Retinal pigment epithelial cell (primary cell): Measurements from ENCODE around the gene IRAK1BP1.
"Not testable (repeated sequence)": the region's sequence is repeated elsewhere in the genome, so short reads cannot be mapped to it uniquely, and the experiment has no call there.

Experiments
- DNase-seq: peaks from one replicate; pipeline ENCODE4 v3.0.0-alpha.2; 2010; ENCODE audit warnings: low read depth
- H3K4me3 ChIP-seq: 2 replicates; pipeline ENCODE4 v1.5.1; 2011; ENCODE audit warnings: mild to moderate bottlenecking, low read length, control low read depth, moderate library complexity
- CTCF ChIP-seq: conservative IDR thresholded peaks from 2 replicates; pipeline ENCODE4 v1.5.1; 2011; ENCODE audit warnings: low read depth, low read length, control low read depth, inconsistent platforms

Gene IRAK1BP1

GRCh38 chr6:78851156-78851555 is 16.2 kb upstream of the IRAK1BP1 start:
- no peak overlapping the region for H3K4me3 ChIP-seq
- no peak for TF ChIP-seq CTCF

GRCh38 chr6:78854546-78854945 is 12.8 kb upstream of the IRAK1BP1 start:
- no peak for TF ChIP-seq CTCF
- no peak for DNase-seq
- H3K4me3 ChIP-seq: no peak overlapping the region

More at GRCh38 chr6:78851156-78851555, 16.2 kb upstream of the IRAK1BP1 start:
- no peak for DNase-seq

DNA sequence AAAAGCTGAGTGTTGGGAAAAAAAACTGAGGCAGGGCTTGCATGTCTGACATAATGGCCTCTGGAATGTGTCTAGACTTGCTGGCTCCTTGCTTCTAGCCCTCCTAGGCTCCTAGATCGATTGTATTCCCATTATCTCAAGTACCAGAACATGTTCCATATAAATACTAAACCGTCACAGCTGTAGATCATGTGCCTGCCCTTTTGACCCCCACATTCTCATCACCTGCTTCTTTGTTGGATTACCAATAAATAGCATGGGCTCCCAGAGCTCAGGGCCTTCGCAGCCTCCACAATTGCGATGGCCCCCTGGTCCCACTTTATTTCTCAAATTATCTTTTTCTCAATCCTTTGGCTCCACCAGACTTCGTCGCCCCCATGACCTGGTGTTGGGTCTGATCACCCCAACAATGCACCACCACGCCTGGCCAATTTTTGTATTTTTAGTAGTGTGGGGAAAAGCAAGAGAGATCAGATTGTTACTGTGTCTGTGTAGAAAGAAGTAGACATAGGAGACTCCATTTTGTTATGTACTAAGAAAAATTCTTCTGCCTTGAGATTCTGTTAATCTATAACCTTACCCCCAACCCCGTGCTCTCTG is 8.9 kb upstream of the IRAK1BP1 start:
- not testable (repeated sequence) for DNase-seq

DNA sequence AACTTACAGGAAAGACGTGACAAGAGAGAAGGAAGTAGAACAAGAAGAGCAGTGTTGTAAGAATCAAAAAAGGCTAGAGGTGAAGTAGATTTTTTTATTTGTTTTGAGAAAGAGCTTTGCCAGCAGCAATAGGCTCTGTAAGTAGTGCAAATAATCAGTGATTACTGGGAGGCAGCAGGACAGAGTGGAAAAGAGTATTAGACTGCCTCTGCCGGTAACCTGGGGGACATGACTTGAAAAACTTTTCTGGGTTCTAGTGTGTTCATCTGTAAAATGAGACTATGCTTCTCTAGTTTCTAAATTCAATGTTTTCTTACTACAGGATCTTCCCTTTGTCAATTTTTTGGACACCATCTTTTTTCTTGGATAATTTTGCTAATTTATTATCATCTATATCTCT is 5.8 kb upstream of the IRAK1BP1 start:
- H3K4me3 ChIP-seq: no peak overlapping the region
- peak; percentile 44 for TF ChIP-seq CTCF
- DNase-seq: no peak

More for the DNA sequence above, 8.9 kb upstream of the IRAK1BP1 start:
- not testable (repeated sequence) for H3K4me3 ChIP-seq

DNA sequence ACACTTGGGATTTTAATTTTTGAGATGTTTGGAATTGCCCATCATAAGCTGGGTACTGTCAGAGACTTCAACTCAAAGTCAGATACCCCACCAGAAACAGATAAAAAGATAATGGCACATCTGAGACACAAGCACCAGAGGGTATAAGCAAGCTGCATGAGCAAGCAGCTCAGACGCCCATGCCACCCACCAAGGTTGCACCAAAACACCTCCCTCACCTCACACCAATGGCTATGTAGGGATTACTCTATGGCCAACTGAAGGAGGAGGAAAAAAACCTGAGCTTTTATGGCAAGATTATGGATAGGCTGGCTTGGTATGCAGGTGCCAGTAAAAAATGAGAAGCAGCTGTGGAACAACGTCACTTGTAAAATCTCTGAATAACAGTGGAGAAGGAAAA is 3.8 kb upstream of the IRAK1BP1 start:
- DNase-seq: no peak
- no peak for TF ChIP-seq CTCF
- no peak overlapping the region for H3K4me3 ChIP-seq

DNA sequence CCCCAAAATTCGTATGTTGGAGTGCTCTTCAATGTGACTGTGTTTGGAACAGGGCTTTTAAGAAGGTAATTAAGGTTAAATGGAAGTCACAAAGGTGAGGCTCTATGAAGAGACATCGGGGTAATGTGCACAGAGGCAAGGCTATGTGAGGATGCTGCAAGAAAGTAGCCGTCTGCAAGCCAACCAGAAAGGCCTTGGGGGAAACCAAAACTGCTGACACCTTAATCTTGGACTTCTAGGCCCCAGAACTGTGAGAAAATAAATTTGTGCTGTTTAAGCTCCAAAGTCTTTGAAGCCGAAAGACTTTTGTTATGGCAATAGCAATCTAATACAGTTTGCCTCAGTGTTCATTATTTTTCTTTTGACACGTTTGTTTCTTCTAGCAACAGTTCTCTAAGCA is 2.4 kb upstream of the IRAK1BP1 start:
- no peak overlapping the region for H3K4me3 ChIP-seq
- TF ChIP-seq CTCF: no peak
- no peak for DNase-seq

GRCh38 chr6:78867020-78867369 is 356 bp upstream of the IRAK1BP1 start:
- H3K4me3 ChIP-seq: peak overlapping the region; percentile 99
- no peak for TF ChIP-seq CTCF
- DNase-seq: no peak

GRCh38 chr6:78868116-78868515 is 765 bp downstream of the IRAK1BP1 start:
- no peak for DNase-seq
- H3K4me3 ChIP-seq: peak overlapping the region; percentile 99
- no peak for TF ChIP-seq CTCF
